GM12865 (cell line): ENCODE measurements around the gene CYP1B1.

Experiments
- DNase-seq: peaks from one replicate; pipeline ENCODE4 v3.0.0; 2010; ENCODE audit warnings: low read depth
- H3K4me3 ChIP-seq: 2 replicates; pipeline ENCODE4 v1.5.1; 2011; ENCODE audit warnings: mild to moderate bottlenecking, low read depth, low read length, control low read depth
- TF ChIP-seq, protein P1 (sequence below): IDR thresholded peaks from 2 replicates; pipeline ENCODE4 v1.5.1; 2011; ENCODE audit warnings: low read length, control low read depth, low read depth, inconsistent platforms; ENCODE audit not compliant: insufficient read depth; ENCODE audit errors: missing control alignments

The CYP1B1 gene

GRCh38 chr2:38075507-38076151 lies at the start of gene CYP1B1:
TSS of gene CYP1B1 (minus strand) at chr2:38076151. CDS start at chr2:38075388, 763 bp downstream.
- peak within 1 kb of the TSS; percentile 58 for H3K4me3 ChIP-seq
- TF ChIP-seq, protein P1, sequence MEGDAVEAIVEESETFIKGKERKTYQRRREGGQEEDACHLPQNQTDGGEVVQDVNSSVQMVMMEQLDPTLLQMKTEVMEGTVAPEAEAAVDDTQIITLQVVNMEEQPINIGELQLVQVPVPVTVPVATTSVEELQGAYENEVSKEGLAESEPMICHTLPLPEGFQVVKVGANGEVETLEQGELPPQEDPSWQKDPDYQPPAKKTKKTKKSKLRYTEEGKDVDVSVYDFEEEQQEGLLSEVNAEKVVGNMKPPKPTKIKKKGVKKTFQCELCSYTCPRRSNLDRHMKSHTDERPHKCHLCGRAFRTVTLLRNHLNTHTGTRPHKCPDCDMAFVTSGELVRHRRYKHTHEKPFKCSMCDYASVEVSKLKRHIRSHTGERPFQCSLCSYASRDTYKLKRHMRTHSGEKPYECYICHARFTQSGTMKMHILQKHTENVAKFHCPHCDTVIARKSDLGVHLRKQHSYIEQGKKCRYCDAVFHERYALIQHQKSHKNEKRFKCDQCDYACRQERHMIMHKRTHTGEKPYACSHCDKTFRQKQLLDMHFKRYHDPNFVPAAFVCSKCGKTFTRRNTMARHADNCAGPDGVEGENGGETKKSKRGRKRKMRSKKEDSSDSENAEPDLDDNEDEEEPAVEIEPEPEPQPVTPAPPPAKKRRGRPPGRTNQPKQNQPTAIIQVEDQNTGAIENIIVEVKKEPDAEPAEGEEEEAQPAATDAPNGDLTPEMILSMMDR: no peak
- DNase-seq: no peak

- H3K4me3 ChIP-seq: no peak overlapping the region
- TF ChIP-seq, protein P1: no peak
- no peak for DNase-seq
Measured at GRCh38 chr2:38125007-38125406, 49.1 kb upstream of the CYP1B1 start.

- TF ChIP-seq, protein P1: no peak
- DNase-seq: no peak
- no peak overlapping the region for H3K4me3 ChIP-seq
Measured at GRCh38 chr2:38123911-38124310, 48.0 kb upstream of the CYP1B1 start.

GRCh38 chr2:38122344-38122743 lies 46.4 kb upstream of the CYP1B1 start:
- DNase-seq: no peak
- no peak overlapping the region for H3K4me3 ChIP-seq
- TF ChIP-seq, protein P1: no peak

- no peak for DNase-seq
- TF ChIP-seq, protein P1: no peak
- no peak overlapping the region for H3K4me3 ChIP-seq
Measured at GRCh38 chr2:38121481-38121880, 45.5 kb upstream of the CYP1B1 start.

DNA sequence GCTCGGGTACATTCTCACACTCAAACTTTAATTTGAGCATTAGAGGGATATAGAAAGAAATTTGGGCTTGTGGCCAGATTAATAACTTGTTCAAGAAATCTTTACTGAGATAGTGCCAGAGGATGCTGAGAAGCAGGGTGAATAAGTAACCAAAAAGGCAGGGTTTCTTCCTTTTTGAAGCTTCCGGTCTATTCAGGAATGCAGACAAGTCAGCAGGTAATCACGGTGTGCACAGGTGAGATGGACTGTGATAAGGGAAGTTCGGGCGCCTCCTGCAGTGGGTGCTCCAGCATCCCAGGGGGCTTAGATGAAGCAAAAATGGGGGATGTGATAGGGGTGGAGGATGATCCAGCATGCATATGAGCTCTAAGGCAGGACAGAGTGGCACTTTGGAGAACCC lies 44.9 kb upstream of the CYP1B1 start:
- no peak for DNase-seq
- TF ChIP-seq, protein P1: no peak
- H3K4me3 ChIP-seq: no peak overlapping the region

- no peak overlapping the region for H3K4me3 ChIP-seq
- no peak for DNase-seq
- TF ChIP-seq, protein P1: no peak
Measured at GRCh38 chr2:38120264-38120592, 44.3 kb upstream of the CYP1B1 start.
